Uterus (tissue), 2 donors: ENCODE data around the gene URGCP.

ENCODE experiments used
- CTCF ChIP-seq, 4 experiments: fragments of 200-600 bp in 2 of 4; fragments of 450-650 bp in 2 of 4; sonication (generic) in 2 of 4; IDR thresholded peaks; one replicate each; pipeline ENCODE4 v1.5.1; 2016 to 2019; ENCODE audit warnings: antibody characterized with exemption in 4 of 4, mild to moderate bottlenecking in 2 of 4, moderate library complexity in 1 of 4
- POLR2A ChIP-seq, 2 donors: fragments of 450-650 bp; IDR thresholded peaks; one replicate each; pipeline ENCODE4 v1.6.1; 2016; ENCODE audit warnings: antibody characterized with exemption in 2 of 2, mild to moderate bottlenecking in 1 of 2, moderate library complexity in 1 of 2

- no peak for TF ChIP-seq CTCF (IDR thresholded peaks at IDR 0.05)
- TF ChIP-seq POLR2A (IDR thresholded peaks at IDR 0.05), result no peak
These were observed 37.9 kb upstream of the URGCP start for GRCh38 chr7:43944286-43944685.
